Suprapubic skin (tissue), 4 donors: ENCODE results near the gene MCU.

Experiments used
- EP300 ChIP-seq: sonication (generic); formaldehyde crosslinking; IDR thresholded peaks from one replicate; pipeline ENCODE4 v1.6.1; 2017; ENCODE audit warnings: antibody characterized with exemption
- POLR2A ChIP-seq, 2 donors: fragments of 450-650 bp; IDR thresholded peaks; one replicate each; pipeline ENCODE4 v1.6.1; 2017; ENCODE audit warnings: antibody characterized with exemption in 2 of 2, mild to moderate bottlenecking in 2 of 2, moderate library complexity in 2 of 2
- POLR2AphosphoS5 ChIP-seq, 3 donors: sonication (generic); formaldehyde crosslinking; IDR thresholded peaks; one replicate each; pipeline ENCODE4 v1.6.1; 2017; ENCODE audit warnings: antibody characterized with exemption in 3 of 3
- TF ChIP-seq, protein P1 (sequence below), 2 donors: fragments of 200-600 bp in 1 of 2; fragments of 450-650 bp in 1 of 2; sonication (generic) in 1 of 2; IDR thresholded peaks; one replicate each; pipeline ENCODE4 v1.5.1; 2016 to 2019; ENCODE audit warnings: antibody characterized with exemption in 2 of 2, mild to moderate bottlenecking in 1 of 2, moderate library complexity in 1 of 2

DNA sequence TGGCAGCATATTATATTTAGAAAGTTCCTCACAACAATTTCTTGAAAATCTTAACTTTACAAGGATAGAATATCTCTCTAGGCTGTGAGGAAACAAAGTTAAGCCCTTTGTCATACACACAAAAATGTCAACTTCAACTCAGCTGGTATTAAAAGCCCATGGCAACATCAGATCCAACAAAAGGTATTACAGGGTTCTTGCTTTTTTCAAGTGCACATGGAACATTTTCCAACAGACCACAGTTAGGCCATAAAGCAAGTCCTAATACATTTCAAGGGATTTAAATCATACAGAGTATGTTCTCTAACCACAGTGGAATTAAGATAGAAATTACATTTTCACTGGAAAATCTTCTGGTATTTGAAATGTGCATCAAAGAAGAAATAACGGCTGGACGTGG lies 129.7 kb downstream of the MCU start:
- TF ChIP-seq POLR2AphosphoS5 (IDR thresholded peaks at IDR 0.05), result no peak
- TF ChIP-seq POLR2A (IDR thresholded peaks at IDR 0.05), result no peak
- TF ChIP-seq, protein P1, sequence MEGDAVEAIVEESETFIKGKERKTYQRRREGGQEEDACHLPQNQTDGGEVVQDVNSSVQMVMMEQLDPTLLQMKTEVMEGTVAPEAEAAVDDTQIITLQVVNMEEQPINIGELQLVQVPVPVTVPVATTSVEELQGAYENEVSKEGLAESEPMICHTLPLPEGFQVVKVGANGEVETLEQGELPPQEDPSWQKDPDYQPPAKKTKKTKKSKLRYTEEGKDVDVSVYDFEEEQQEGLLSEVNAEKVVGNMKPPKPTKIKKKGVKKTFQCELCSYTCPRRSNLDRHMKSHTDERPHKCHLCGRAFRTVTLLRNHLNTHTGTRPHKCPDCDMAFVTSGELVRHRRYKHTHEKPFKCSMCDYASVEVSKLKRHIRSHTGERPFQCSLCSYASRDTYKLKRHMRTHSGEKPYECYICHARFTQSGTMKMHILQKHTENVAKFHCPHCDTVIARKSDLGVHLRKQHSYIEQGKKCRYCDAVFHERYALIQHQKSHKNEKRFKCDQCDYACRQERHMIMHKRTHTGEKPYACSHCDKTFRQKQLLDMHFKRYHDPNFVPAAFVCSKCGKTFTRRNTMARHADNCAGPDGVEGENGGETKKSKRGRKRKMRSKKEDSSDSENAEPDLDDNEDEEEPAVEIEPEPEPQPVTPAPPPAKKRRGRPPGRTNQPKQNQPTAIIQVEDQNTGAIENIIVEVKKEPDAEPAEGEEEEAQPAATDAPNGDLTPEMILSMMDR (IDR thresholded peaks at IDR 0.05), result no peak
- TF ChIP-seq EP300, result no peak
